Osteocyte (in vitro differentiated cells): ENCODE results near the gene ASB16. TPM values are rescaled to one million over a fixed set of nuclear protein-coding genes. Genes with fewer than 3 reads are reported as not detected.
A peak's percentile ranks its signal among the peaks of the same experiment; 100 is the strongest.

Experiments used
- DNase-seq: peaks from one replicate; pipeline ENCODE4 v3.0.0; 2021; ENCODE audit warnings: mixed read lengths; ENCODE audit not compliant: unreplicated experiment; ENCODE audit errors: extremely low spot score
- H3K27ac Mint-ChIP-seq: one replicate; pipeline ENCODE4 v1.8.0; 2021; ENCODE audit warnings: mild to moderate bottlenecking, mixed read lengths; ENCODE audit not compliant: unreplicated experiment
- H3K27me3 Mint-ChIP-seq: one replicate; pipeline ENCODE4 v1.8.0; 2021; ENCODE audit warnings: mixed read lengths; ENCODE audit not compliant: unreplicated experiment
- H3K36me3 Mint-ChIP-seq: one replicate; pipeline ENCODE4 v1.8.0; 2021; ENCODE audit warnings: mixed read lengths; ENCODE audit not compliant: unreplicated experiment
- H3K4me1 Mint-ChIP-seq: one replicate; pipeline ENCODE4 v1.8.0; 2021; ENCODE audit warnings: mixed read lengths; ENCODE audit not compliant: unreplicated experiment
- H3K4me3 Mint-ChIP-seq: one replicate; pipeline ENCODE4 v1.8.0; 2021; ENCODE audit warnings: mild to moderate bottlenecking, moderate library complexity, mixed read lengths; ENCODE audit not compliant: unreplicated experiment
- H3K9me3 Mint-ChIP-seq: one replicate; pipeline ENCODE4 v1.8.0; 2021; ENCODE audit warnings: mixed read lengths; ENCODE audit not compliant: unreplicated experiment
- total RNA-seq: library from RNA; stranded (reverse); gene quantifications from 2 replicates; pipeline ENCODE4 v1.2.1, GENCODE V29; 2021
- TF ChIP-seq, protein P1 (sequence below): fragments of 200-600 bp; sonication (generic); IDR thresholded peaks from 2 replicates; pipeline ENCODE4 v1.5.0; 2021; ENCODE audit warnings: antibody characterized with exemption, mild to moderate bottlenecking, moderate library complexity

Gene ASB16
- total RNA-seq, 1 donor from 2014 or later, result not detected

DNA sequence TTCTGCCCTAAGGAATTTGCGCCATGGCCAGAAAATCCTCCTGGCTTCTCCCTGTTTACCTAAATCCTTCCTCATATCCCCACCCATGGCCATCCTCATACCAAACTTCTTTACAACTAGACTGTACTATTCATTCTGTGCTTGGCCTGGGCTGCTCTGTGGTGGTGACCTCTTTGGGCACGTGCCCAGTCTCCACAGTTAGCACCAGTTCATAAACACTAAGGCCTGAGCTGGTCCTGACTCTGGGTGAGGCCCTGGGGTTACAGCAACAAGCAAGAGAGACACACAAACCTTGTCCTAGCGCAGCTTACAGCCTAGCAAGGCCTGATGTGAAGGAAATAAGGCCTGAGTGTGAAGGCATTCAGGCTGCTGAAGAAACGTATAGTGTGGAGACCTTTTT lies 32.3 kb downstream of the ASB16 start:
- Mint-ChIP-seq H3K36me3 (peaks cover 3% of the 10 kb centered on the region), H3K4me1 (peaks cover 23% of the 10 kb centered on the region), H3K9me3 (no peaks in the 10 kb centered on the region), H3K27me3 (no peaks in the 10 kb centered on the region), H3K27ac (peak overlapping the region; percentile 3), H3K4me3 (no peak overlapping the region)
- DNase-seq, result no peak
- TF ChIP-seq, protein P1, sequence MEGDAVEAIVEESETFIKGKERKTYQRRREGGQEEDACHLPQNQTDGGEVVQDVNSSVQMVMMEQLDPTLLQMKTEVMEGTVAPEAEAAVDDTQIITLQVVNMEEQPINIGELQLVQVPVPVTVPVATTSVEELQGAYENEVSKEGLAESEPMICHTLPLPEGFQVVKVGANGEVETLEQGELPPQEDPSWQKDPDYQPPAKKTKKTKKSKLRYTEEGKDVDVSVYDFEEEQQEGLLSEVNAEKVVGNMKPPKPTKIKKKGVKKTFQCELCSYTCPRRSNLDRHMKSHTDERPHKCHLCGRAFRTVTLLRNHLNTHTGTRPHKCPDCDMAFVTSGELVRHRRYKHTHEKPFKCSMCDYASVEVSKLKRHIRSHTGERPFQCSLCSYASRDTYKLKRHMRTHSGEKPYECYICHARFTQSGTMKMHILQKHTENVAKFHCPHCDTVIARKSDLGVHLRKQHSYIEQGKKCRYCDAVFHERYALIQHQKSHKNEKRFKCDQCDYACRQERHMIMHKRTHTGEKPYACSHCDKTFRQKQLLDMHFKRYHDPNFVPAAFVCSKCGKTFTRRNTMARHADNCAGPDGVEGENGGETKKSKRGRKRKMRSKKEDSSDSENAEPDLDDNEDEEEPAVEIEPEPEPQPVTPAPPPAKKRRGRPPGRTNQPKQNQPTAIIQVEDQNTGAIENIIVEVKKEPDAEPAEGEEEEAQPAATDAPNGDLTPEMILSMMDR, result no peak

DNA sequence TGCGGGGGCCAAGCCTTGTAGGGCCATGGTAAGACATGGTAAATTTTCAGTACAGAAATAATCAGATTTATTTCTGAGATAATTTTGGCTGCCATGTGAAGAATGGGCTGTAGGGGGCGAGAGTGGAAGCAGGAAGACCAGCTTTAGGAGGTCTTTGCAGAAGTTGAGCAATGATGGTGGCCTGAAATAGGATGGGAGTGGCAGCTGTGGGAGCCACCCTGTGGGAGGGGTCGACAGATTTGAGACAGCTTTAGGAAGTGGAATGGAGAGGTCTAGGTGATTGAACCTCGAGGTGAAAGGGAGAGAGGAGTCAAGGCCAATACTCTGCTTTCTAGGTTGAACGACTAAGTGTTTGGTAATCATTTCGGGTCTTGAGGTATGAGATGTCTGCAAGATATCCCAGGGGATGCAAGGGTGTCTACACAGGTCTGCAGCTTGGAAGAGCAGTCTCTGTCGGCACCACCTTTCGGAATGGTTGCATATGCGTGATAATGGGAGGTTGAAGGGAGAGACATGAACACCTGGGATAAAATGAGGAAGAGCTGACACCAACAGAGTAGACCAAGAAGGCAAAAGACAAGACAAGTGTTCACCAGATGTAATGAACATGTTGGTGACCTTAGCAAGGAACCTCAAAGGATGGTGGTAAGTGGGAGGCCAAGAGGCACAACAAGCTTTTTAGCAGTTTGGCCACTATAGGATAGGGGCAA lies 33.4 kb downstream of the ASB16 start:
- DNase-seq, result no peak
- Mint-ChIP-seq H3K27me3 (no peaks in the 10 kb centered on the region), H3K4me1 (peaks cover 17% of the 10 kb centered on the region), H3K36me3 (peaks cover 12% of the 10 kb centered on the region), H3K4me3 (no peak overlapping the region), H3K27ac (peak overlapping the region; percentile 46), H3K9me3 (no peaks in the 10 kb centered on the region)
- TF ChIP-seq, protein P1, result peak; percentile 73

DNA sequence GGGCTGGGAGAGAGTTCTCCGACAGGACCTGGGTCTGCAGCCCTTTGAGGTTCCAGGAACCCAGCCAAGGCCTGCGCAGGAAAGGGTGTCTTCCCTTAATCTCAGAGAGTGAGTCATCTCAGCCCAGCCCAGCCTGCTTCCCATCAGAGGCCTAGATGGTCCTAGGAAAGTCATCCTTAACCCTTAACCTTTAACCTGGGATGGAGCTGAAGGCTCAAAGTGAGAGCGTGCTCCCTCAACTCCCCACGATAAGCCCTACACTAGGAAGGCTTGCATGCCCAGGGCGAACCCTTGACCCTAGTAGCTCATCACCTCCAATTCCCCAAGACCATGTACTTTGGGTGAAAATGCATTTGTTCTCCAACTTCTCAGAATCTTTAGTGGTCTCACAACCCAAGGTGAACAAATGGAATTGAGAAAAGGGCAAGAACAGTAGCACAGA lies 34.0 kb downstream of the ASB16 start:
- peaks cover 12% of the 10 kb centered on the region for H3K36me3 Mint-ChIP-seq
- H3K4me1 Mint-ChIP-seq, result peaks cover 17% of the 10 kb centered on the region
- no peaks in the 10 kb centered on the region for H3K9me3 Mint-ChIP-seq
- no peaks in the 10 kb centered on the region for H3K27me3 Mint-ChIP-seq
- peak overlapping the region; percentile 13 for H3K27ac Mint-ChIP-seq
- DNase-seq, result no peak
- no peak overlapping the region for H3K4me3 Mint-ChIP-seq
- TF ChIP-seq, protein P1, result no peak

DNA sequence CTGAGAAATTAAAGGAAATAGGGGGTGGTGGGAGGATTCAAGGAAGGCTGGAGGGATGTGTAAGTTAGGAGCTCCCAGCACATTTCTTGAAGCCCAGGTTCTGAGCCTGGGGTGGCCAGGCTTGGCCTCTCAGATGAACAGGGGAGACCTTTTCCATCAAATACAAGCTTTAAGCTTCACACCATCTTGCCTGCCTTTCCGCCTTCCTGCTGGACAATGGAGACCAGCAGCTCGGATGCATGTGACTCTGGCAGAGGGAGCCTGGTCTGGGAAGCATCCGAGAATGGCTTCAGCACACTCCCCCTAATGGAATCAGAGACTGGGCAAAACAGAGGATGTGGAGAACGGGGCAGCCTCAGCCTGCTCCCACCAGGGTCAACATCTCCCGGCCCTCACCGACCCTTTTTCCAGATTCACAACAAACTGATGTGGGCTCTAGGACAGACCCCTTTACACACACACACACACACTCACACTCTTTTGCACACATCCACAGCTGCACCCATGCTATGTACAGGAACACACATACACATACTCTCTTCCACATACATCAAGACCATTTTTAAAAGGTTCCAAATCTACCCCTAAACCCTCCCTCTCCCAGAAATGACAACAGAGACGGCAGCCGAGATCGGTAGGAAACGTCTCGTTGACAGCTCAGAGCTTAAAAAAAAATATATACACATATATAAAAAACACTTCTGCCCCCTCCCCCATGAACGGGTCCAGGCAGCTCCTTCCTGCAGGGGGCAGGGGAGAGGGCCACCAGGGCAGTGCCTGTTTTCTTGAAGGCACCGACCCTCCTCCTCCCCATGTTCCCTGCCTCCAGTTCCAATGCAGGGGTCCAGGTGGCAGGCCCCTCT lies 35.7 kb downstream of the ASB16 start:
- Mint-ChIP-seq H3K27ac (no peak overlapping the region), H3K36me3 (peaks cover 14% of the 10 kb centered on the region), H3K4me1 (peaks cover 9% of the 10 kb centered on the region), H3K4me3 (no peak overlapping the region), H3K27me3 (no peaks in the 10 kb centered on the region), H3K9me3 (no peaks in the 10 kb centered on the region)
- TF ChIP-seq, protein P1, result peak; percentile 28
- DNase-seq, result no peak

DNA sequence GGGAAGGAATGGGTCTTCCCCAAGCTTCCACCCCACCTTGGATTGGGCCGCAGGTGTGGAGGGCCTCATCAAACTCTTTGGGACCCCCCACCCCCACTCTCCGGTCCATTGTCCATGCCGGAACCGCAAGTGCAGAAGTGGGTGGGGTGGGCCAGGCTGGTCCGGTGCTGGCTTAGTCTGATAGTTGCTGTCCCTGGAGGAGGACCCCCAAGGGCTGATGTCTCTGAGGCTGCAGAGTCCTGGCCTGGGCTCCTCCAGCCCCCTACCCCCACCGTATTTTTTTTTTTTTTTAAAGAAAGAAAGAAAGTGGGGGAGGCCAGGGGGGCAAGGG lies 36.3 kb downstream of the ASB16 start:
- DNase-seq, result no peak
- no peaks in the 10 kb centered on the region for H3K9me3 Mint-ChIP-seq
- no peaks in the 10 kb centered on the region for H3K27me3 Mint-ChIP-seq
- H3K36me3 Mint-ChIP-seq, result peaks cover 17% of the 10 kb centered on the region
- peaks cover 8% of the 10 kb centered on the region for H3K4me1 Mint-ChIP-seq
- H3K27ac Mint-ChIP-seq, result no peak overlapping the region
- TF ChIP-seq, protein P1, result no peak
- no peak overlapping the region for H3K4me3 Mint-ChIP-seq
